Upper lobe of right lung (tissue), 1 donor: Measurements from ENCODE around the gene FXYD2. TPM values are rescaled to one million over a fixed set of nuclear protein-coding genes. Genes with fewer than 3 reads are reported as not detected.

Source experiments
- ATAC-seq: fragments of 200-7000 bp; cut with Tn5 transposase; one replicate; pipeline ENCODE4 v1.9.1; 2020; ENCODE audit warnings: mild to moderate bottlenecking, moderate library complexity
- DNase-seq: peaks from one replicate; pipeline ENCODE4 v3.0.0-alpha.2; 2020
- H3K27ac ChIP-seq: fragments of 200-600 bp; one replicate; pipeline ENCODE4 v1.8.0; 2022
- H3K27me3 ChIP-seq: fragments of 200-600 bp; one replicate; pipeline ENCODE4 v1.8.0; 2022; ENCODE audit warnings: mild to moderate bottlenecking
- H3K36me3 ChIP-seq: fragments of 200-600 bp; one replicate; pipeline ENCODE4 v1.8.0; 2022
- H3K4me1 ChIP-seq: fragments of 200-600 bp; one replicate; pipeline ENCODE4 v1.8.0; 2022
- H3K4me3 ChIP-seq: fragments of 200-600 bp; one replicate; pipeline ENCODE4 v1.8.0; 2022; ENCODE audit warnings: mild to moderate bottlenecking
- H3K9me3 ChIP-seq: fragments of 200-600 bp; one replicate; pipeline ENCODE4 v1.8.0; 2022
- intact Hi-C: fragments of 100-400 bp; cut with DNase I; formaldehyde crosslinking; loops from one replicate; pipeline ENCODE4 v1.11.0; 2022
- total RNA-seq: library from RNA; stranded (reverse); fragmentation: NEBNext Ultra II Directional; extraction: Animal tissue kit (Norgen Biotek cat#: 25700); gene quantifications from one replicate; pipeline ENCODE4 v1.2.1, GENCODE V29; 2021
- TF ChIP-seq, protein P1 (sequence below): fragments of 200-600 bp; IDR thresholded peaks from one replicate; pipeline ENCODE4 v1.8.0; 2022; ENCODE audit warnings: antibody characterized with exemption
- donor health status: DM: no; HTN: yes; CAD: no; lungs with severe emphysema.

The FXYD2 gene
- total RNA-seq, 1 donor from 2014 or later = 3.6 TPM

DNA sequence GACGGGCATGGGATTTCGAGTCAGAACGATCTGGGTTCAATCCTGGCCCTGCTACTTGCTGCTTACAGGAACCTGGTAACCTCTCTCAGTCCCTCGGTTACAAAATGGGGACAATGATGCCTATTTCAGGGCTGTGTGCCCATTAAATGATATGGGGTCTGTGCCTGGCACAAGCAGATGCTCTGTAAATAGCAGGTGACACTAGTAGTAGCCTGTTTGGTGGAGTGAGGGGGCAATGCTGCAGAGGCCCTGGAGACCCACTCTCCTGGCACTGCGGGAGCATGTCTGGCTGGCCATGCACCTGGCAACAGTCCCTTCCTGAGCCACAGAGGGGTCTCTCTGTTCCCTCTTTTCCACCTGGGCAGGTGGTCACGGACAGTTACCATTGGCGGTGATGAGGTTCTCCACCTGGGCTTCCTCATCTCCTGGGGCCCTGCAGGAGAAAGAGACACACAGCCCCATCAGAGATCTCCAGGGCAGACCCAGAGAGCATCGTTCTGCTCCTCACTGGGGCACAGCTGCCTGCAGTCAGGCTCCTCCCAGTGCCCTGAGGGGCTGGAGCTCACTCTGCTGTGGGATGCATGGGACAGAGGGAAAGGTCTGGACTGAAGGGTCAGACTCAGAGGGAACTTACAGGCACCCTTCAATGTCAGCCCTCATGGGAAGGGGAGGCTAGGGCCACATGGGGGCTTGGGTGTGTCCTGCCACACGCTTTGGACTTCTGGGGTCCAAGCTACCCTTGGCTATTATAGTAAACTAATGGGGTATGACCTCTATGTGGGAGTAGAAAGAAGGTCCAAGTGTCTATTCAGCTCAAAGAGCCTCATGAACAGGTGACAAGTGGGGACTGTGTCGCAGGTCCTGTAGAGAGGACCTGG, 15.6 kb upstream of the FXYD2 start:
- peaks cover 6% of the 10 kb centered on the region for H3K4me1 ChIP-seq

DNA sequence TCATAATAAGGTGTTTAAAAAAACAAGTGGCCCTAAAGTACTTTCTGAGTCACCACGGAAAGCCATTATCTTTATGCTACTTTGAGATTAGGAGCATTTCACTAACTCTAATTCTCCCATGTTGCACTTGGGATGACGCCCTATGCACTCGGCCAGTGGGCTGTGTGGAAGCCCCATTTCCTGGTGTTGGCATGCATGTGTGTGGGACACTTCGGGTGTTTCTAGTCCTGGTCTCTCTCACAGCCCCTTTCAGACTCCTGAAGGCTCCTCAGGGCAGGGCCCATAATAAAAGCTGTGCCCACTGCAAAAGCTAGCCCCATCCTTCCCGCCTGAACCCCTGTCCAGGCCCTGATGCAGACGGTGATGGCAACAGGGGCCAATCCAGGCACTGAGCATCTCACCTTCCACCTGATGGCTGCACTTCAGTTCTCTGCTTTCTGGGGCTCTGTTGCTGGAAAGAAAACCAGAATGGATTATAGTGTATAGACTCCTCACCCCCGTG, 14.9 kb upstream of the FXYD2 start:
- DNase-seq (peak; percentile 39), ATAC-seq (no peak)
- Histone ChIP-seq H3K36me3 (no peaks in the 10 kb centered on the region), H3K27me3 (no peaks in the 10 kb centered on the region), H3K9me3 (no peaks in the 10 kb centered on the region), H3K4me3 (no peak overlapping the region), H3K27ac (no peak overlapping the region), H3K4me1 (peaks cover 6% of the 10 kb centered on the region)
- intact Hi-C loops = no loop called here
- TF ChIP-seq, protein P1, sequence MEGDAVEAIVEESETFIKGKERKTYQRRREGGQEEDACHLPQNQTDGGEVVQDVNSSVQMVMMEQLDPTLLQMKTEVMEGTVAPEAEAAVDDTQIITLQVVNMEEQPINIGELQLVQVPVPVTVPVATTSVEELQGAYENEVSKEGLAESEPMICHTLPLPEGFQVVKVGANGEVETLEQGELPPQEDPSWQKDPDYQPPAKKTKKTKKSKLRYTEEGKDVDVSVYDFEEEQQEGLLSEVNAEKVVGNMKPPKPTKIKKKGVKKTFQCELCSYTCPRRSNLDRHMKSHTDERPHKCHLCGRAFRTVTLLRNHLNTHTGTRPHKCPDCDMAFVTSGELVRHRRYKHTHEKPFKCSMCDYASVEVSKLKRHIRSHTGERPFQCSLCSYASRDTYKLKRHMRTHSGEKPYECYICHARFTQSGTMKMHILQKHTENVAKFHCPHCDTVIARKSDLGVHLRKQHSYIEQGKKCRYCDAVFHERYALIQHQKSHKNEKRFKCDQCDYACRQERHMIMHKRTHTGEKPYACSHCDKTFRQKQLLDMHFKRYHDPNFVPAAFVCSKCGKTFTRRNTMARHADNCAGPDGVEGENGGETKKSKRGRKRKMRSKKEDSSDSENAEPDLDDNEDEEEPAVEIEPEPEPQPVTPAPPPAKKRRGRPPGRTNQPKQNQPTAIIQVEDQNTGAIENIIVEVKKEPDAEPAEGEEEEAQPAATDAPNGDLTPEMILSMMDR = no peak

More for the DNA sequence above, 15.6 kb upstream of the FXYD2 start:
- ATAC-seq (no peak), DNase-seq (peak; percentile 33)
- Histone ChIP-seq H3K36me3 (no peaks in the 10 kb centered on the region), H3K27me3 (no peaks in the 10 kb centered on the region), H3K9me3 (no peaks in the 10 kb centered on the region), H3K27ac (no peak overlapping the region), H3K4me3 (no peak overlapping the region)
- intact Hi-C loops = loop anchor here (5.0 kb wide), 1 partner anchor 107 kb away; no protein-coding TSS in a partner anchor
- TF ChIP-seq, protein P1 = no peak

DNA sequence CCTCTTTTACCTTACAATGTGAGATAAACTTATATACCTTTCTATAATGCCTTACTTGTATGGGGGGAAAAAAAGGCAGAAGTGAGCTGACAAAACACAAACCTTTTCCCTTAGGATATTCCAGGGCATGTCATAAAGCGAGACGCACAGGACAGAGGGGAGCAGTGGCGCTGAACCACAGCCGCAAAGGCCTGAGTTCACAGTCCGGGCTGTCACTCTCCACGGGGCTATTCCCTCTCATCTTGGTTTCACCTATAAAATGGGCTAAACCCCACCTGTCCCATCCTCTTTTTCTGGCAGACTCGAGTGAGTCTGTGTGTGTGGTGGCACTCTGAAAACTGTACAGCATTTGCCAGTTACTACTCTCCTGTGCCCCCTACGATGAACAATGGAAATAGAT, 14.4 kb upstream of the FXYD2 start:
- Histone ChIP-seq H3K27me3 (no peaks in the 10 kb centered on the region), H3K4me3 (no peak overlapping the region), H3K36me3 (no peaks in the 10 kb centered on the region), H3K27ac (no peak overlapping the region), H3K4me1 (peaks cover 3% of the 10 kb centered on the region), H3K9me3 (no peaks in the 10 kb centered on the region)
- DNase-seq = peak; percentile 17
- intact Hi-C loops = no loop called here
- TF ChIP-seq, protein P1 = no peak
- ATAC-seq = no peak

DNA sequence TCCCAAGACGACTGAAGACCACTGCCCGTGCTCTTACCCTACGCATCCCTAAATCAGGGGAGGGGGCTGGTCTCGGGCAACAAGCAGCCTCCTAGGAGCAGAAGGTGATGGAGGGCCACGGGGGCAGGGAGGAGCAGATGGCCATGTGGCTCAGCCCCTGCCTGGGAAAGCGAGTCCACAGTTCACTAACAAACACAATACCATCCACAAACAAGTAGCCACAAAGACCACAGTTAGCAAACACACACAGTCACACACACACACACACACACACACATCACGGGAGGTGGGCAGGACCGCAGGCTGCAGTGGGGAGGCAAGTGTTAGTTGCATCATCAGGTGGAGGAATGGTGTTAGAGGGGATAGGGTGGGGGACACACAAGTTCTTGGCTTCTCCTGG, 13.2 kb upstream of the FXYD2 start:
- Histone ChIP-seq H3K9me3 (no peaks in the 10 kb centered on the region), H3K4me1 (no peaks in the 10 kb centered on the region), H3K27ac (no peak overlapping the region), H3K4me3 (no peak overlapping the region), H3K27me3 (no peaks in the 10 kb centered on the region), H3K36me3 (no peaks in the 10 kb centered on the region)
- ATAC-seq (no peak), DNase-seq (peak; percentile 58)
- intact Hi-C loops = no loop called here
- TF ChIP-seq, protein P1 = no peak

DNA sequence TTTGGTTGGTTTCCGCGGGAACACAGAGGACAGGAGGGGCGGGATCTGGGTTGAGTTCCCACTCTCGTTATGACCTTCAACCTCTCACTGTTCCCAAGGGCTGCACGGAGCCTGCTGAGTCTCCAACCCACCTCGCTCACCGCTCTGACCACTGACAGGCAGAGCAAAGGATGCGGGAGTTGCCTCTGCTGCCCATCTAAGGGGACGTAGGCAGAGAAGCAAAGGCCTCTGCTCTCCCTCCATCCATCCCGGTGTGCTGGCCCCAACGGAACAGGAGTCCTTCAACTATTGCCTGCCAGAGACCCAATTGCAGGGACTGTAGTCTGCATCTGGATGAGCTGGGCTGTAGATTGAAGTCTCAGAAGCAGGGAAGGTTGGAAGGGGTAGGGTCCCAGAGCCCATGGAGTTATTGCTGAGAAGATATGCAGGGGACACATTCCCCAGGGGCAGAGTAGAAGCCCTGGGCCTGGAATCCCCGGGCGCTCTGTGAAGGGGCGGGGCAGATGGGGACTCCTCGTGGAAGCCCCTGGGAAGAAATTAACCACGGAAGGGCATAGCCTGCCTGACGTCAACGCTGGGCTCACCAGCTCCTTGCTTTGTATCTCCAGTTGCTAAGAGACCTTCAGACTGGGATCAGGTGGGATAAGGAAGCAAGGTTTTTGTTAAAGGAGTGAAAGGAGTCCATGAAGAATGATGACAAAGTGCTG, 12.7 kb upstream of the FXYD2 start:
- H3K4me1 ChIP-seq = no peaks in the 10 kb centered on the region
- H3K9me3 ChIP-seq = no peaks in the 10 kb centered on the region
- no peak for ATAC-seq
- DNase-seq = peak; percentile 39
- intact Hi-C loops = no loop called here
- H3K4me3 ChIP-seq = no peak overlapping the region
- no peaks in the 10 kb centered on the region for H3K36me3 ChIP-seq
- no peaks in the 10 kb centered on the region for H3K27me3 ChIP-seq
- no peak overlapping the region for H3K27ac ChIP-seq
- TF ChIP-seq, protein P1 = no peak
